ENCODE results near the gene MAN1C1. TPM values are rescaled to one million over a fixed set of nuclear protein-coding genes. Genes with fewer than 3 reads are reported as not detected.

MAN1C1 gene
- polyA plus RNA-seq, 1 donor from 2014 or later = 1.3 TPM

- Histone ChIP-seq H2AFZ (ENCODE audit: low read depth, low read length) (no peak overlapping the region), H3K36me3 (ENCODE audit: insufficient read depth, low read length) (no peaks in the 10 kb centered on the region), H3K4me2 (ENCODE audit: low read length) (no peak overlapping the region), H3K79me2 (replicated peaks; ENCODE audit: insufficient read depth, low read length) (no peaks in the 10 kb centered on the region), H3K9ac (ENCODE audit: low read length) (no peak overlapping the region), H3K27ac (ENCODE audit: low read length) (no peak overlapping the region), H4K20me1 (ENCODE audit: insufficient read depth) (no peaks in the 10 kb centered on the region), H3K9me2 (ENCODE audit: insufficient read depth, low read length) (no peaks in the 10 kb centered on the region), H3K9me3 (ENCODE audit: low read length) (no peaks in the 10 kb centered on the region), H3K27me3 (ENCODE audit: insufficient read depth, low read depth, low read length) (no peaks in the 10 kb centered on the region), H3K4me3 (ENCODE audit: low read length) (no peak overlapping the region), H3F3A (ENCODE audit: insufficient read depth, low read length, poor library complexity, severe bottlenecking) (no peaks in the 10 kb centered on the region)
- TF ChIP-seq REST (IDR thresholded peaks at IDR 0.05; ENCODE audit: borderline replicate concordance) (no peak), EP300 (conservative IDR thresholded peaks at IDR 0.05; ENCODE audit: poor library complexity, severe bottlenecking) (no peak), CTCF (IDR thresholded peaks at IDR 0.05; ENCODE audit: poor library complexity, severe bottlenecking) (no peak), TAF1 (IDR thresholded peaks at IDR 0.05; ENCODE audit: low read depth) (no peak), MXI1 (conservative IDR thresholded peaks at IDR 0.05; ENCODE audit: poor library complexity, severe bottlenecking) (no peak), SMC3 (conservative IDR thresholded peaks at IDR 0.05; ENCODE audit: poor library complexity) (no peak), RAD21 (conservative IDR thresholded peaks at IDR 0.05) (no peak), EZH2 (IDR thresholded peaks at IDR 0.05; ENCODE audit: borderline replicate concordance, insufficient read depth, low read length, poor library complexity, severe bottlenecking) (no peak), POLR2AphosphoS5 (IDR thresholded peaks at IDR 0.05) (no peak)
These were observed 152.4 kb downstream of the MAN1C1 start for GRCh38 chr1:25768999-25769398.

GRCh38 chr1:25769625-25770383 lies 153.2 kb downstream of the MAN1C1 start:
- H3K9ac ChIP-seq (ENCODE audit: low read length) = no peak overlapping the region
- H3K9me2 ChIP-seq (ENCODE audit: insufficient read depth, low read length) = no peaks in the 10 kb centered on the region
- H2AFZ ChIP-seq (ENCODE audit: low read depth, low read length) = no peak overlapping the region
- H4K20me1 ChIP-seq (ENCODE audit: insufficient read depth) = no peaks in the 10 kb centered on the region
- H3K27ac ChIP-seq (ENCODE audit: low read length) = no peak overlapping the region
- no peak overlapping the region for H3K4me2 ChIP-seq (ENCODE audit: low read length)
- H3K79me2 ChIP-seq (replicated peaks; ENCODE audit: insufficient read depth, low read length) = no peaks in the 10 kb centered on the region
- TF ChIP-seq POLR2AphosphoS5 (IDR thresholded peaks at IDR 0.05) (no peak), CTCF (IDR thresholded peaks at IDR 0.05; ENCODE audit: poor library complexity, severe bottlenecking) (no peak), EP300 (conservative IDR thresholded peaks at IDR 0.05; ENCODE audit: poor library complexity, severe bottlenecking) (no peak), MXI1 (conservative IDR thresholded peaks at IDR 0.05; ENCODE audit: poor library complexity, severe bottlenecking) (no peak), REST (IDR thresholded peaks at IDR 0.05; ENCODE audit: borderline replicate concordance) (no peak), RAD21 (conservative IDR thresholded peaks at IDR 0.05) (no peak)
- H3F3A ChIP-seq (ENCODE audit: insufficient read depth, low read length, poor library complexity, severe bottlenecking) = no peaks in the 10 kb centered on the region
- H3K36me3 ChIP-seq (ENCODE audit: insufficient read depth, low read length) = no peaks in the 10 kb centered on the region
- no peak overlapping the region for H3K4me3 ChIP-seq (ENCODE audit: low read length)
- H3K9me3 ChIP-seq (ENCODE audit: low read length) = no peaks in the 10 kb centered on the region
- H3K27me3 ChIP-seq (ENCODE audit: insufficient read depth, low read depth, low read length) = no peaks in the 10 kb centered on the region
